DMS53 (cell line): ENCODE data around the gene ANKRD11.
"Not testable (repeated sequence)": the region's sequence is repeated elsewhere in the genome, so short reads cannot be mapped to it uniquely, and the experiment has no call there.

Experiments used
- DNase-seq: peaks from one replicate; lab custom pipeline; 2025; lab: John Stamatoyannopoulos, UW

The ANKRD11 gene

GRCh38 chr16:89344846-89345611 lies 145.3 kb downstream of the ANKRD11 start:
- peak; percentile 73 for DNase-seq

GRCh38 chr16:89344458-89344834 lies 145.9 kb downstream of the ANKRD11 start:
- DNase-seq = no peak

GRCh38 chr16:89343501-89344457 lies 146.6 kb downstream of the ANKRD11 start:
- no peak for DNase-seq

GRCh38 chr16:89341697-89342694 lies 148.4 kb downstream of the ANKRD11 start:
- DNase-seq = no peak

- no peak for DNase-seq
These were observed 149.1 kb downstream of the ANKRD11 start for GRCh38 chr16:89341279-89341678.

- DNase-seq = no peak
These were observed 151.5 kb downstream of the ANKRD11 start for GRCh38 chr16:89338863-89339262.

GRCh38 chr16:89337965-89338364 lies 152.4 kb downstream of the ANKRD11 start:
- no peak for DNase-seq

- no peak for DNase-seq
These were observed 154.4 kb downstream of the ANKRD11 start for GRCh38 chr16:89335803-89336485.

GRCh38 chr16:89334988-89335802 lies 155.2 kb downstream of the ANKRD11 start:
- no peak for DNase-seq

- DNase-seq = no peak
These were observed 155.9 kb downstream of the ANKRD11 start for GRCh38 chr16:89334461-89334860.

- DNase-seq = no peak
These were observed 156.3 kb downstream of the ANKRD11 start for GRCh38 chr16:89334050-89334449.

GRCh38 chr16:89333401-89334001 lies 156.9 kb downstream of the ANKRD11 start:
- DNase-seq = peak; percentile 52

- DNase-seq = no peak
These were observed 157.5 kb downstream of the ANKRD11 start for GRCh38 chr16:89332902-89333245.

- no peak for DNase-seq
These were observed 158.0 kb downstream of the ANKRD11 start for GRCh38 chr16:89332243-89332901.

- DNase-seq = no peak
These were observed 158.8 kb downstream of the ANKRD11 start for GRCh38 chr16:89331371-89332109.

GRCh38 chr16:89330177-89330856 lies 160.0 kb downstream of the ANKRD11 start:
- DNase-seq = peak; percentile 88

- not testable (repeated sequence) for DNase-seq
These were observed 160.6 kb downstream of the ANKRD11 start for GRCh38 chr16:89329830-89330176.
